Aorta (tissue), 5 donors: ENCODE results near the gene ALK. TPM values are rescaled to one million over a fixed set of nuclear protein-coding genes. Genes with fewer than 3 reads are reported as not detected.
A peak's percentile ranks its signal among the peaks of the same experiment; 100 is the strongest.

Experiments
- ATAC-seq: fragments of 200-7000 bp; cut with Tn5 transposase; one replicate; pipeline ENCODE4 v1.9.1; 2022; ENCODE audit warnings: moderate library complexity; ENCODE audit not compliant: low FRiP score
- DNase-seq, 2 donors: peaks; one replicate each; pipeline ENCODE4 v3.0.0-alpha.2; 2020
- H3K27ac ChIP-seq, 2 donors: one replicate each; pipeline ENCODE4 v1.5.1; 2013; ENCODE audit warnings: low read length in 2 of 2, mild to moderate bottlenecking in 2 of 2, moderate library complexity in 2 of 2, control low read depth in 1 of 2, inconsistent platforms in 1 of 2, low read depth in 1 of 2
- H3K27me3 ChIP-seq, 2 donors: one replicate each; pipeline ENCODE4 v1.6.1; 2013; ENCODE audit warnings: control low read depth in 1 of 2, low read length in 1 of 2, mild to moderate bottlenecking in 1 of 2, moderate library complexity in 1 of 2; ENCODE audit not compliant: insufficient read depth in 2 of 2, control insufficient read depth in 1 of 2
- H3K36me3 ChIP-seq, 2 donors: one replicate each; pipeline ENCODE4 v1.6.1; 2013; ENCODE audit warnings: control low read depth in 1 of 2, low read length in 1 of 2, mild to moderate bottlenecking in 1 of 2; ENCODE audit not compliant: insufficient read depth in 2 of 2, control insufficient read depth in 1 of 2
- H3K4me1 ChIP-seq, 2 donors: one replicate each; pipeline ENCODE4 v1.6.1; 2013; ENCODE audit warnings: low read length in 2 of 2, control low read depth in 1 of 2, mild to moderate bottlenecking in 1 of 2, moderate library complexity in 1 of 2; ENCODE audit not compliant: insufficient read depth in 2 of 2, control insufficient read depth in 1 of 2
- H3K4me3 ChIP-seq, 2 donors: one replicate each; pipeline ENCODE4 v1.5.1; 2013; ENCODE audit warnings: low read length in 2 of 2, control low read depth in 1 of 2, mild to moderate bottlenecking in 1 of 2
- H3K9me3 ChIP-seq: one replicate; pipeline ENCODE4 v1.6.1; 2013; ENCODE audit warnings: mild to moderate bottlenecking, low read length; ENCODE audit not compliant: control insufficient read depth
- WGBS, 2 donors: extraction: QIAGEN DNeasy Blood & Tissue Kit; methylation state at CpG; one replicate each; pipeline ENCODE4 v1.1.7; 2013; 5-methylcytosine and 5-hydroxymethylcytosine counted together
- intact Hi-C, 2 donors: fragments of 100-400 bp; cut with DNase I; formaldehyde crosslinking; loops; one replicate each; pipeline versions ENCODE4 v1.14.2 to v1.15.0; 2022
- polyA plus RNA-seq, 2 donors: library from polyadenylated mRNA; stranded (reverse); fragments of 200-250 nt; gene quantifications; one replicate each; pipeline ENCODE4 v1.2.3, GENCODE V29; 2013
- total RNA-seq, 2 donors: library from RNA; stranded (reverse); fragmentation: NEBNext Ultra II Directional; extraction: Animal tissue kit (Norgen Biotek cat#: 25700); gene quantifications; one replicate each; pipeline ENCODE4 v1.2.1, GENCODE V29; 2021
- donor health status: healthy with polysubstance abuse.
- donor health status: Bipolar disorder and iron deficiency.
- donor health status: DM: no; HTN: no; CAD: no.
- donor health status: DM: no; HTN: no; CAD: no.
- donor health status: DM: yes; HTN: yes; CAD: no.

The ALK gene
- total and polyA plus RNA-seq, 4 donors = 0.13 to 0.30 TPM; not detected in 2

DNA sequence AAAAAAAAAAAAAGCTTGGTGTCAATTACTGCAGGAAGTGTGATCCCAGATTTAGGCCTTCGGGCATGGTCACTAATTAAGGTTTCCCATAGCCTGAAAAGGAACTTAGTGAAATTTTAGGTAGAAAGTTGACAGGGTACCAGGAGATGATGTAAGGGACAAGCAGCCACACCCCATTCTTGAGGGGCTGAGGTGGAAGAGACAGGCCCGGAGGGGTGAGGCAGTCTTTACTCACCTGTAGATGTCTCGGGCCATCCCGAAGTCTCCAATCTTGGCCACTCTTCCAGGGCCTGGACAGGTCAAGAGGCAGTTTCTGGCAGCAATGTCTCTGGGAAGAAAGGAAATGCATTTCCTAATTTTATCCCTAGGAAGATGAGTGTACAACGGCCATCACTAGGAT, 711.8 kb downstream of the ALK start:
- DNase-seq (no peak), ATAC-seq (no peak)
- no peak overlapping the region for H3K4me3 ChIP-seq
- 94 to 97% methylated on average over 5 of the region's 5 CpGs for WGBS, 2 donors
- H3K4me1 ChIP-seq = no peaks in the 10 kb centered on the region
- intact Hi-C loops = no loop called here
- H3K36me3 ChIP-seq = no peaks in the 10 kb centered on the region
- H3K27ac ChIP-seq = no peak overlapping the region
- no peaks in the 10 kb centered on the region for H3K27me3 ChIP-seq
- H3K9me3 ChIP-seq = no peaks in the 10 kb centered on the region

GRCh38 chr2:29207352-29208148, 713.8 kb downstream of the ALK start:
- intact Hi-C loops = no loop called here
- no peak for DNase-seq
- Histone ChIP-seq H3K4me1 (no peaks in the 10 kb centered on the region), H3K4me3 (no peak overlapping the region), H3K27me3 (no peaks in the 10 kb centered on the region), H3K36me3 (no peaks in the 10 kb centered on the region), H3K9me3 (no peaks in the 10 kb centered on the region), H3K27ac (no peak overlapping the region)
- no peak for ATAC-seq
- 77 to 83% methylated on average over 3 of the region's 3 CpGs for WGBS, 2 donors

DNA sequence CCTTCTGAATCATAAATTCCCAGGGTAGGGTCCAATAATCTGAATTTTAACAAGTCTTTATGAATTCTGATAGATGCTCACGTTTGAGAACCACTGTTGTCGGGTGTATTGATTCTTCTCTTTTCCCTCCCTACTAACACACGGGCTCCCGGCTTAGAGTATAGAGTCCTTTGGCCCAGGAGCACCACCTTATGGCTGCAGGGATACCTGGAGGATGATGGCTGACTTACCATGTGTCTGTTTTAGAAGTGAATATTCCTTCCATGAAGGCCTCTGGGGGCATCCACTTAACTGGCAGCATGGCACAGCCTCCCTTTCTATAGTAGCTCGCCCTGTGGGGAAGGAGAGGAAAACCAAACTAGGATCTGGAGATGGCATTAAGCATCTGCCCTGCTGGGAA, 714.4 kb downstream of the ALK start:
- 76 to 81% methylated on average over 5 of the region's 5 CpGs for WGBS, 2 donors

DNA sequence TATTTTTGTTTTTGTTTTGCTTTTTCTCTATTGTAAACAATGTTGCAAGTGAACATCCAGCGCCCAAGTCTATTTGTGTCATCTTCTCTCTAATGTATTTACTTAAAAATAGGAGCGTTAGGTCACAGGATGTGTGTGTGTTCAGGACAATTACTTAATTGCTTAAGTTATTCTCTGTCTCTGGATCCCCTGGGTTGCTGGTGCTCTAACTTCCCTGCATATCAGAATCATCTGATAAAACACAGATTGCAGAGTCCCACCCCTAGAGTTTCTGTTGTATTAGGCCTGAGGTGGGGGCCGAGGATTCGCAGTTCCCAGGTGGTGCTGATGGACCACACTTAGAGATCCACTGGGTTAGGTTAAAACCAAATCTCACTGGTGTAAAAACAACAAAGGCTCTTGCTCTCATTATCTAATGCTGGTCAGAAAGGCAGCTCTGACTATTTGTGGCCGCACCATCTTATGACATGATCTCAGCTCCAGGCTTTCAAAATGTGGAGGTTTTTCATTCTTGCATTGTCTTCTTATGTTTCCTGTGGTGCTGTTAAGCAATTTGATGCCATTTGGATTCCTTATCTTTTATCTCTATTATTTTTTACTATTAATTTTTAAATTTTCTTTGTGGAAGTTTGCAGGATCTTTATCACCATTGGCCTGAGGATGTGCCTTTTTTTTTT, 718.4 kb downstream of the ALK start:
- Histone ChIP-seq H3K9me3 (no peaks in the 10 kb centered on the region), H3K4me3 (no peak overlapping the region), H3K27me3 (no peaks in the 10 kb centered on the region), H3K4me1 (no peaks in the 10 kb centered on the region), H3K36me3 (no peaks in the 10 kb centered on the region), H3K27ac (no peak overlapping the region)
- intact Hi-C loops = no loop called here
- ATAC-seq (no peak), DNase-seq (no peak)
- WGBS, 2 donors = 84 to 91% methylated on average over 5 of the region's 5 CpGs

More for the DNA sequence above, 714.4 kb downstream of the ALK start:
- ATAC-seq (no peak), DNase-seq (no peak)
- H3K4me1 ChIP-seq = no peaks in the 10 kb centered on the region
- no peak overlapping the region for H3K27ac ChIP-seq
- H3K27me3 ChIP-seq = no peaks in the 10 kb centered on the region
- no peak overlapping the region for H3K4me3 ChIP-seq
- no peaks in the 10 kb centered on the region for H3K9me3 ChIP-seq
- H3K36me3 ChIP-seq = no peaks in the 10 kb centered on the region
- intact Hi-C loops = no loop called here

DNA sequence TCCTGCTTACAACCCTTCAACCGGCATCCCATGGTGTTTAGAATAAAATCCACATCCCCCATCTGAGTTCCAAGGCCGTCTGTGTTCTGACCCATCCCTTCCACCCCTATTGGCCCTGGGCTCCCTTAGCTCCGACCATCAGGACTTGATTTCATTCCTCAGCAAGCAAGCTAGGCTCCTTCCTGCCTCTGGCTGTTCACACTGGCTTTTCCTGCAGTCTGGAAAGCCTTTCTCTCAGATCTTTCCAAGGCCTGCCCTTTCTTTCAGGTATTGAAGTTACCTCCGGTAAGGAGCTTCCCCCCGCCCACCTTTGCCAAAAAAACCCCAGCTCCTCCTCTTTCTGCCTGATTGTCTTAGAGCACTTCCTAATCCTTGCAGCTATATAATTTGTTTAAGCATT, 719.4 kb downstream of the ALK start:
- H3K9me3 ChIP-seq = no peaks in the 10 kb centered on the region
- intact Hi-C loops = no loop called here
- WGBS, 2 donors = 25 to 30% methylated on average over 5 of the region's 5 CpGs

GRCh38 chr2:29196792-29197788, 724.3 kb downstream of the ALK start:
- intact Hi-C loops = loop anchor here (1.0 to 2.0 kb wide), 2 partner anchors 238 to 239 kb away; no protein-coding TSS in a partner anchor
- Histone ChIP-seq H3K27me3 (no peaks in the 10 kb centered on the region), H3K4me1 (no peaks in the 10 kb centered on the region), H3K36me3 (no peaks in the 10 kb centered on the region), H3K9me3 (no peaks in the 10 kb centered on the region), H3K4me3 (no peak overlapping the region), H3K27ac (no peak overlapping the region)
- WGBS, 2 donors = 25 to 29% methylated on average over 14 of the region's 14 CpGs
- DNase-seq = peak; percentile 70 to 83
- ATAC-seq = peak; percentile 73

More for the DNA sequence above, 719.4 kb downstream of the ALK start:
- Histone ChIP-seq H3K4me3 (no peak overlapping the region), H3K4me1 (no peaks in the 10 kb centered on the region), H3K36me3 (no peaks in the 10 kb centered on the region), H3K27ac (no peak overlapping the region), H3K27me3 (no peaks in the 10 kb centered on the region)
- DNase-seq = no peak
- ATAC-seq = no peak

- H3K36me3 ChIP-seq = peaks cover 0 to 2% of the 10 kb centered on the region in 2 donors
- H3K27me3 ChIP-seq = no peaks in the 10 kb centered on the region
- WGBS, 2 donors = 83 to 84% methylated on average over 8 of the region's 8 CpGs
- intact Hi-C loops = loop anchor here in 1 of 2 donors (2.0 kb wide), 1 partner anchor 237 kb away; no protein-coding TSS in a partner anchor
- H3K27ac ChIP-seq = no peak overlapping the region
- ATAC-seq (no peak), DNase-seq (no peak)
- H3K4me1 ChIP-seq = no peaks in the 10 kb centered on the region
- H3K9me3 ChIP-seq = no peaks in the 10 kb centered on the region
- H3K4me3 ChIP-seq = no peak overlapping the region
Measured at GRCh38 chr2:29195796-29196195, 725.6 kb downstream of the ALK start.

- Histone ChIP-seq H3K27ac (no peak overlapping the region), H3K27me3 (no peaks in the 10 kb centered on the region), H3K4me3 (no peak overlapping the region), H3K36me3 (peaks cover 0 to 2% of the 10 kb centered on the region in 2 donors), H3K4me1 (no peaks in the 10 kb centered on the region), H3K9me3 (no peaks in the 10 kb centered on the region)
- intact Hi-C loops = no loop called here
- ATAC-seq (no peak), DNase-seq (no peak)
- 87 to 91% methylated on average over 7 of the region's 7 CpGs for WGBS, 2 donors
Measured at GRCh38 chr2:29193681-29194080, 727.7 kb downstream of the ALK start.
